Measurements from ENCODE around the gene LINS1. TPM values are rescaled to one million over a fixed set of nuclear protein-coding genes. Genes with fewer than 3 reads are reported as not detected.

The LINS1 gene
- total and polyA plus RNA-seq, 10 of the 15 experiments (the other 5 are each of a cell fraction or from before 2014, with no cell fraction given): 13.5 to 33.1 (median 20.3) TPM

DNA sequence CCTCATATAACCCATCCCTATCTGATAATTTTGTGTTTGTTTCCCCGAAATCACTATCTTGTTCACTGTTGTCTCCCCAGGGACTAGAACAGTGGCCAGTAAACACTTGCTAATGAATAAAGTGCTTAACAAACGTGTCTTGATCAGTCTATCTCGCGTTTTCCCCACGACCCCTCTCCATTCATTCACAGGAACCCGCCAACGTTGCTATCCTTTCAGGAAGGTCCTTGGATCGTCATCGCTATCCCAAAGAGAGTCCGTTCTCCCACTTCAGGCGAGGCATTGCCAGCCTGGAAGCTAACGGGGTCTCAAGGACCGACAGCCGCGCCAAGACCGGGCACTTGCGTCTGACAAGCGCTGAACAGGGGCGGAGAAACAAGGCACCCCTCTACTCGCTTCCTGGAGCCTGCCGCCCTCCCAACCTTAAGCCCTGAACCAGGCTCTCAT, 344 bp downstream of the LINS1 start:
- FAIRE-seq (no peak), DNase-seq (ENCODE audit: low read depth, low spot score) (no peak), ATAC-seq (peak; percentile 13)
- H3K36me3 ChIP-seq (ENCODE audit: control insufficient read depth in 2 of 2, insufficient read depth in 2 of 2, low read length in 1 of 2): no peaks in the 10 kb centered on the region
- peaks cover 17% of the 10 kb centered on the region for H3K4me1 ChIP-seq (ENCODE audit: control insufficient read depth, insufficient read depth, low read length)
- H3K4me3 ChIP-seq: peak overlapping the region; percentile 98
- TF ChIP-seq CHD1 (IDR thresholded peaks at IDR 0.05; ENCODE audit: low read depth, low read length) (0 out of 2 replicates have a peak, but pooled peaks have one; percentile 59), MXI1 (IDR thresholded peaks at IDR 0.05; ENCODE audit: low read depth, low read length) (no peak), TCF12 (IDR thresholded peaks at IDR 0.05; ENCODE audit: low read depth, low read length) (0 out of 2 replicates have a peak, but pooled peaks have one; percentile 0), BACH1 (IDR thresholded peaks at IDR 0.05; ENCODE audit: borderline replicate concordance) (0 out of 2 replicates have a peak, but pooled peaks have one; percentile 13), SUZ12 (IDR thresholded peaks at IDR 0.05; ENCODE audit: unreplicated experiment) (no peak), DPF2 (IDR thresholded peaks at IDR 0.05) (peak; percentile 14; the same call in 1 of the 2 replicates), LARP7 (IDR thresholded peaks at IDR 0.05) (peak; percentile 56; the same call in 1 of the 2 replicates)
- TF ChIP-seq, protein P1, sequence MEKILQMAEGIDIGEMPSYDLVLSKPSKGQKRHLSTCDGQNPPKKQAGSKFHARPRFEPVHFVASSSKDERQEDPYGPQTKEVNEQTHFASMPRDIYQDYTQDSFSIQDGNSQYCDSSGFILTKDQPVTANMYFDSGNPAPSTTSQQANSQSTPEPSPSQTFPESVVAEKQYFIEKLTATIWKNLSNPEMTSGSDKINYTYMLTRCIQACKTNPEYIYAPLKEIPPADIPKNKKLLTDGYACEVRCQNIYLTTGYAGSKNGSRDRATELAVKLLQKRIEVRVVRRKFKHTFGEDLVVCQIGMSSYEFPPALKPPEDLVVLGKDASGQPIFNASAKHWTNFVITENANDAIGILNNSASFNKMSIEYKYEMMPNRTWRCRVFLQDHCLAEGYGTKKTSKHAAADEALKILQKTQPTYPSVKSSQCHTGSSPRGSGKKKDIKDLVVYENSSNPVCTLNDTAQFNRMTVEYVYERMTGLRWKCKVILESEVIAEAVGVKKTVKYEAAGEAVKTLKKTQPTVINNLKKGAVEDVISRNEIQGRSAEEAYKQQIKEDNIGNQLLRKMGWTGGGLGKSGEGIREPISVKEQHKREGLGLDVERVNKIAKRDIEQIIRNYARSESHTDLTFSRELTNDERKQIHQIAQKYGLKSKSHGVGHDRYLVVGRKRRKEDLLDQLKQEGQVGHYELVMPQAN (conservative IDR thresholded peaks at IDR 0.05): peak; percentile 59; the same call in 1 of the 2 replicates
- WGBS (ENCODE audit: insufficient coverage, insufficient replicate concordance, low lambda C conversion rate, missing lambda C conversion rate): under 1% methylated on average over 21 of the region's 21 CpGs
- H3K9me3 ChIP-seq (replicated peaks; ENCODE audit: control insufficient read depth, insufficient read depth, low read length): no peaks in the 10 kb centered on the region
- intact Hi-C loops (cut with micrococcal nuclease; ENCODE audit: unreplicated experiment) (loop anchor here (2.0 to 5.0 kb wide), 2 partner anchors 693 to 1051 kb away; partner anchors contain the start of genes SNRPA1 and TM2D3), in situ Hi-C loops (cut with MboI) (loop anchor here (25.0 kb wide), 1 partner anchor 1339 kb away; the partner anchor contains the start of gene LRRC28)
- BruUV-seq (replicated peaks): no TSS peak
- H2AFZ ChIP-seq (ENCODE audit: control insufficient read depth, low read depth, low read length): peak overlapping the region; percentile 93
- H4K20me1 ChIP-seq (ENCODE audit: control insufficient read depth, insufficient read depth): no peaks in the 10 kb centered on the region
- no peaks in the 10 kb centered on the region for H3K27me3 ChIP-seq (replicated peaks in 1 of 2; ENCODE audit: control insufficient read depth in 2 of 2, insufficient read depth in 2 of 2, low read length in 1 of 2)
- peak overlapping the region; percentile 83 for H3K27ac ChIP-seq (ENCODE audit: control insufficient read depth, insufficient read depth)
- peaks cover 72% of the 10 kb centered on the region for H3K79me2 ChIP-seq (ENCODE audit: control insufficient read depth, insufficient read depth, low read length)
- SMC1A ChIA-PET (ENCODE audit: uncharacterized antibody, unreplicated experiment): interaction anchor here (1.4 to 1.6 kb wide), 2 partner anchors 12 to 406 kb away, joined by 3 to 6 read pairs; no protein-coding TSS in a partner anchor
- POLR2A ChIA-PET: no interaction called here
- CTCF ChIA-PET: interaction anchor here (0.9 to 1.1 kb wide), 3 partner anchors 9 to 251 kb away, joined by 3 to 4 read pairs (median 4); no protein-coding TSS in a partner anchor
- RAD21 ChIA-PET (ENCODE audit: unreplicated experiment): interaction anchor here (1.5 kb wide), 1 partner anchor 317 kb away, joined by 5 read pairs; the partner anchor contains the start of gene LRRK1
- peak overlapping the region; percentile 91 for H3K9ac ChIP-seq (ENCODE audit: control insufficient read depth, insufficient read depth, low read length)
- H3K4me2 ChIP-seq (ENCODE audit: control insufficient read depth, insufficient read depth): peak overlapping the region; percentile 97
